Loucy (cell line): ENCODE data around the gene ALAD.

Experiments used
- H2AFZ ChIP-seq: fragments of 200-600 bp; sonication (generic); 2 replicates; pipeline ENCODE4 v1.6.0; 2016; ENCODE audit warnings: antibody characterized with exemption, mild to moderate bottlenecking, low read length, moderate library complexity
- H3F3A ChIP-seq: fragments of 200-600 bp; 2 replicates; pipeline ENCODE4 v1.6.0; 2016; ENCODE audit warnings: antibody characterized with exemption, low read depth, mild to moderate bottlenecking
- H3K27me3 ChIP-seq: fragments of 200-600 bp; sonication (generic); 2 replicates; pipeline ENCODE4 v1.6.1; 2014; ENCODE audit warnings: low read length, mild to moderate bottlenecking; ENCODE audit not compliant: insufficient read depth, poor library complexity, severe bottlenecking
- H3K36me3 ChIP-seq: fragments of 200-600 bp; sonication (generic); 2 replicates; pipeline ENCODE4 v1.6.1; 2016; ENCODE audit warnings: low read length; ENCODE audit not compliant: insufficient read depth
- H3K4me1 ChIP-seq: fragments of 200-600 bp; sonication (generic); 2 replicates; pipeline ENCODE4 v1.5.1; 2014; ENCODE audit warnings: low read length, mild to moderate bottlenecking; ENCODE audit not compliant: insufficient read depth, poor library complexity, severe bottlenecking
- H3K4me2 ChIP-seq: fragments of 200-600 bp; sonication (generic); 2 replicates; pipeline ENCODE4 v1.6.0; 2014; ENCODE audit warnings: antibody characterized with exemption, low read length, low read depth, mild to moderate bottlenecking; ENCODE audit not compliant: poor library complexity, severe bottlenecking
- H3K4me3 ChIP-seq: fragments of 200-600 bp; sonication (generic); 2 replicates; pipeline ENCODE4 v1.5.1; 2014; ENCODE audit warnings: low read length, mild to moderate bottlenecking, mixed read lengths; ENCODE audit not compliant: poor library complexity, severe bottlenecking
- H3K79me2 ChIP-seq: fragments of 200-600 bp; sonication (generic); 2 replicates; pipeline ENCODE4 v1.6.1; 2014; ENCODE audit warnings: low read length; ENCODE audit not compliant: insufficient read depth
- H3K9ac ChIP-seq: fragments of 200-600 bp; sonication (generic); 2 replicates; pipeline ENCODE4 v1.6.0; 2014; ENCODE audit warnings: mild to moderate bottlenecking, low read depth, low read length, moderate library complexity; ENCODE audit not compliant: poor library complexity, severe bottlenecking
- H3K9me2 ChIP-seq: fragments of 200-600 bp; sonication (generic); replicated peaks from 2 replicates; pipeline ENCODE4 v1.6.1; 2016; ENCODE audit warnings: low read depth, low read length, mixed read lengths
- H3K9me3 ChIP-seq: fragments of 200-600 bp; sonication (generic); 2 replicates; pipeline ENCODE4 v1.6.1; 2014; ENCODE audit warnings: mild to moderate bottlenecking, antibody characterized with exemption, low read length, low read depth; ENCODE audit not compliant: insufficient read depth
- H4K20me1 ChIP-seq: fragments of 200-600 bp; sonication (generic); 2 replicates; pipeline ENCODE4 v1.6.0; 2014; ENCODE audit warnings: antibody characterized with exemption, low read length, mild to moderate bottlenecking; ENCODE audit not compliant: insufficient read depth, poor library complexity, severe bottlenecking
- EZH2phosphoT487 ChIP-seq: fragments of 200-600 bp; IDR thresholded peaks from 2 replicates; pipeline ENCODE4 v1.6.1; 2018; ENCODE audit warnings: antibody characterized with exemption, mild to moderate bottlenecking, moderate library complexity, borderline replicate concordance
- TF ChIP-seq, protein P1 (sequence below): fragments of 200-600 bp; sonication (generic); conservative IDR thresholded peaks from 2 replicates; pipeline ENCODE4 v1.5.1; 2014; ENCODE audit warnings: mild to moderate bottlenecking, antibody characterized with exemption, low read length

ALAD gene

DNA sequence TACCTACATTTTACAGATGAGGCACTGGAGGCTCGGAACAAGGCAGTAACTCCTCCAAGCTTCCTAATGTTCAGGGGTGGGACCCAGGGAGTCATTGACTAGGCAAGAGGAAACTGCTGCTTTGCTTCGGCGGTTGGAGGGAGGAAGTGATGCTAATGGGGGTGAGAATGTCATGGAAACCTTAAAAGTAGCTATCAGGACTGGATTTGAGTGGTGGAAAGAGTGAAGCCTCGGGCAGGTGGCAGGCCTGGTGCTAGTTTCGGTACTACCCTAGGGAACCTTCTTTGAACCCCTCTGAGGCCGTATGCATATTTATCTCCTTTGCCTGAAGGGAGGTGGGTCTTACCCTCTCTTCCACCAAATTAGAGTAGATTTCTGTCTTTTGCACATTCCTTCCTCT lies 50.1 kb downstream of the ALAD start:
- H3K9me2 ChIP-seq: no peaks in the 10 kb centered on the region
- H3K79me2 ChIP-seq: no peaks in the 10 kb centered on the region
- H3K4me2 ChIP-seq: peak overlapping the region; percentile 53
- H3K27me3 ChIP-seq: no peaks in the 10 kb centered on the region
- H3K4me3 ChIP-seq: peak overlapping the region; percentile 34
- H4K20me1 ChIP-seq: no peaks in the 10 kb centered on the region
- peaks cover 24% of the 10 kb centered on the region for H3K4me1 ChIP-seq
- H2AFZ ChIP-seq: peak overlapping the region; percentile 66
- H3K9me3 ChIP-seq: no peaks in the 10 kb centered on the region
- H3K9ac ChIP-seq: peak overlapping the region; percentile 4
- no peaks in the 10 kb centered on the region for H3K36me3 ChIP-seq
- peaks cover 2% of the 10 kb centered on the region; the same call in 1 of the 2 replicates for H3F3A ChIP-seq
- TF ChIP-seq, protein P1, sequence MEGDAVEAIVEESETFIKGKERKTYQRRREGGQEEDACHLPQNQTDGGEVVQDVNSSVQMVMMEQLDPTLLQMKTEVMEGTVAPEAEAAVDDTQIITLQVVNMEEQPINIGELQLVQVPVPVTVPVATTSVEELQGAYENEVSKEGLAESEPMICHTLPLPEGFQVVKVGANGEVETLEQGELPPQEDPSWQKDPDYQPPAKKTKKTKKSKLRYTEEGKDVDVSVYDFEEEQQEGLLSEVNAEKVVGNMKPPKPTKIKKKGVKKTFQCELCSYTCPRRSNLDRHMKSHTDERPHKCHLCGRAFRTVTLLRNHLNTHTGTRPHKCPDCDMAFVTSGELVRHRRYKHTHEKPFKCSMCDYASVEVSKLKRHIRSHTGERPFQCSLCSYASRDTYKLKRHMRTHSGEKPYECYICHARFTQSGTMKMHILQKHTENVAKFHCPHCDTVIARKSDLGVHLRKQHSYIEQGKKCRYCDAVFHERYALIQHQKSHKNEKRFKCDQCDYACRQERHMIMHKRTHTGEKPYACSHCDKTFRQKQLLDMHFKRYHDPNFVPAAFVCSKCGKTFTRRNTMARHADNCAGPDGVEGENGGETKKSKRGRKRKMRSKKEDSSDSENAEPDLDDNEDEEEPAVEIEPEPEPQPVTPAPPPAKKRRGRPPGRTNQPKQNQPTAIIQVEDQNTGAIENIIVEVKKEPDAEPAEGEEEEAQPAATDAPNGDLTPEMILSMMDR: no peak
- no peak for TF ChIP-seq EZH2phosphoT487

DNA sequence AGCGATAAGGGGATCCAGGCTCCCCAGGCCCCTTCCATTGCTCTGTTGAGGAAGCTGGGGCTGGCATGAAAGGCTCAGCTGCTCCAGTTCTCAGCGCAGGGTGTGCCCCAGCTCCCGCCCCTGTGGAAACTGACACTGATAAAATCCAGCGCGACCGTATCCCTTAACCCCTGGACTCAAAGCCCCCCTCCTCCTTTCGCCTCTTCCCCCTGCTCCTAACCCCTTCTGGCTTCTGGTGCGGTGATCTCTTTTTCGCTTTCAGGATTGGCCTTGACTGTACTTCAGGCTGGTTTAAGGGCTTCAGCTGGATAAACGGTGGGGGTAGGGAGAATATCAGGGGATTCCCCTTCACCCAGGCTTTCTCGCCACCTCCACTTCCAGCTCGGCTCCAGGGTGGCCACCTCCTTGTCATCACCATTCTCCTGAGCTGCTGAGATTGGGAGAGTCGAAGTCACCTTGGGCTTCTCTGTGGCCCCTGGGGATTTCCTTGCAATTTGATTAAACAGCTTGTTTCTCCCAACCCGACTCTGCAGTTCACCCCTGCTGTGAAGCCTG lies 50.9 kb downstream of the ALAD start:
- Histone ChIP-seq H3F3A (peaks cover 2% of the 10 kb centered on the region; the same call in 1 of the 2 replicates), H3K36me3 (no peaks in the 10 kb centered on the region), H3K9me2 (no peaks in the 10 kb centered on the region), H4K20me1 (no peaks in the 10 kb centered on the region), H3K79me2 (no peaks in the 10 kb centered on the region), H3K9ac (peak overlapping the region; percentile 4), H3K4me1 (peaks cover 24% of the 10 kb centered on the region), H3K9me3 (no peaks in the 10 kb centered on the region), H3K4me3 (peak overlapping the region; percentile 34), H2AFZ (peak overlapping the region; percentile 66; the same call in 1 of the 2 replicates), H3K27me3 (no peaks in the 10 kb centered on the region), H3K4me2 (peak overlapping the region; percentile 53)
- TF ChIP-seq, protein P1: no peak
- TF ChIP-seq EZH2phosphoT487: no peak

DNA sequence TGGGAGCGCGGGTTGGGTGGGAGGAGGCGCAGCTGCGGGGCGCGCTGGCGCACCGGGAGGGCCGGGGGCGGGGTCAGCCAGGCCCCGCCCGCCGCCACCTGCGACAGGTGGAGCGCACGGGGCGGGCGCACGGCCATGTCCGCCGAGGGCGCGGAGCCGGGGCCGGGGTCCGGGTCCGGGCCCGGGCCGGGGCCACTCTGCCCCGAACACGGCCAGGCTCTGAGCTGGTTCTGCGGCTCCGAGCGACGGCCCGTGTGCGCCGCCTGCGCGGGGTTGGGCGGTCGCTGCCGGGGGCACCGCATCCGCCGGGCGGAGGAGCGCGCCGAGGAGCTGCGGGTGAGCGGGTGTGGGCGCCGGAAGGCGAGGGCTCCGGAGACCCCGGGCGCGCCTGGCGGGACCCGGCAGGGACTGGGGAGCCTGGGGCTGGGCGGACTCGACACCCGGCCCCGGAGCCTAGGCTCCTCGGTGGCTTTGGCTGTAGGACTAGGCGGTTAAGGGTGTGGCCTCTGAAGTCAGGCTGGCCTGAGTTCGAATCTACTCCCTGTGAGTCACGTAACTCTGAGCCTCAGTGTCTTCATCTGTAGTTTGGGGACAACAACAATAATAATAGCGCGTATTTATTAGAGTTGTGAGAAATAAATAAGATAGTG lies 51.5 kb downstream of the ALAD start, which contains the start of gene BSPRY:
Gene BSPRY, plus strand, starts transcription at position 97 of the 650 bp plus-strand sequence. Its CDS starts 39 bp downstream, at position 136.
- Histone ChIP-seq H3K4me2 (peak within 1 kb of the TSS; percentile 53), H2AFZ (no peak within 1 kb of the TSS), H3K79me2 (no peaks in the 10 kb centered on the region), H3K36me3 (no peaks in the 10 kb centered on the region), H3K9me2 (no peaks in the 10 kb centered on the region), H3K9ac (peak within 1 kb of the TSS; percentile 4), H4K20me1 (no peaks in the 10 kb centered on the region), H3K27me3 (no peaks in the 10 kb centered on the region), H3K4me1 (peaks cover 24% of the 10 kb centered on the region), H3F3A (peaks cover 2% of the 10 kb centered on the region; the same call in 1 of the 2 replicates), H3K9me3 (no peaks in the 10 kb centered on the region), H3K4me3 (peak within 1 kb of the TSS; percentile 34)
- TF ChIP-seq, protein P1: no peak
- no peak for TF ChIP-seq EZH2phosphoT487
